Activated T-helper 2 cell treated with anti-CD3 and anti-CD28 coated beads, Interferon-gamma antibody, Interleukin-2, Interleukin-4, amounts not matched to agents 10 μg/mL and 5 μg/mL and 100 μg/mL, durations not matched to agents 14 hours and 24 hours and 36 hours (primary cell): ENCODE measurements around the gene HEXD. TPM values are rescaled to one million over a fixed set of nuclear protein-coding genes. Genes with fewer than 3 reads are reported as not detected.
"Not testable (repeated sequence)": the region's sequence is repeated elsewhere in the genome, so short reads cannot be mapped to it uniquely, and the experiment has no call there.

ENCODE experiments used
- DNase-seq: peaks from one replicate; pipeline ENCODE4 v3.0.0; 2021; ENCODE audit warnings: low spot score
- H3K27ac Mint-ChIP-seq: one replicate; pipeline ENCODE4 v1.8.0; 2021; ENCODE audit warnings: mixed read lengths
- H3K27me3 Mint-ChIP-seq: one replicate; pipeline ENCODE4 v1.8.0; 2021; ENCODE audit warnings: low read depth, mixed read lengths
- H3K36me3 Mint-ChIP-seq: one replicate; pipeline ENCODE4 v1.8.0; 2021; ENCODE audit warnings: low read depth, mixed read lengths
- H3K4me1 Mint-ChIP-seq: one replicate; pipeline ENCODE4 v1.8.0; 2021; ENCODE audit warnings: low read depth, mixed read lengths
- H3K4me3 Mint-ChIP-seq: one replicate; pipeline ENCODE4 v1.8.0; 2021; ENCODE audit warnings: low read depth, mild to moderate bottlenecking, moderate library complexity, mixed read lengths
- H3K9me3 Mint-ChIP-seq: one replicate; pipeline ENCODE4 v1.8.0; 2021; ENCODE audit warnings: mixed read lengths
- intact Hi-C: fragments of 100-400 bp; cut with micrococcal nuclease; formaldehyde crosslinking; loops from one replicate; pipeline ENCODE4 v1.15.1; 2023
- total RNA-seq: library from RNA; stranded (reverse); gene quantifications from 2 replicates; pipeline ENCODE4 v1.2.3, GENCODE V29; 2022

The HEXD gene
- total RNA-seq, 1 donor from 2014 or later: 36.7 TPM

DNA sequence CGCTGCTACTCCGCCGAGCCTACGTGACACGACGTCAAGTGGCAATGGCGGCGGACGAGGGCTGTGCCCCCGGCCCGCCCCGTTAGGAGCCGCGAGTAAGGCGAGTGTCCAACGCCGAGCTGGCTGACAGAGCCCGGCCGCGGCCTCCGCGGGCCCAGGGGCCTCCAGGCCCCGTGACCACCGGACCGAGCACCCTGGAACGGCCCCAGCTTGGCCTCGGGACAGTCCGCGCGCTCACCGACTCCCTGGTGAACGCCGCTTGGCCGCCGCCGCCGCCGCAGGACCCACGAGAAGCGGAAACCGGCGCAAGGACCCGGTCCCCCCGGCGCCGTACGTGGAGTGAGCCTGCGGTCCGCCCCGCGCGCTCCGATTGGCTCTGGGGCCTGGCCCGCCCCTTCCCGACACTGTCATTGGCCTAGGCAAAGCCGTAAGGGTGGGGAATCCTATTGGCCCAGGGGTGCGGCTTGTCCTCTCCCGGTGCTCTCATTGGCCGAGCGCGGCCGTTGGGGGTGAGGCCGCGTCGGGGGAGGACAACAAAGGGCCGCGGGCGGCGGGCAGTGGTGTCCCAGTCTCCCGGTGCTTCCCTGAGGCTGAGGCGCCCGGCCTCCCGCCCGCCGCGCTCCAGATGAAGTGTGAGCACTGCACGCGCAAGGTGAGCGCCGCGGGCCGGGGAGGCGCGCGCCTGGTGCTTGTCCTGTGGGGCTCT, 40.2 kb downstream of the HEXD start, which contains the start of gene NARF:
Gene NARF, plus strand, starts transcription at position 563 of the 706 bp plus-strand sequence. Its CDS starts 63 bp downstream, at position 626.
- H3K9me3 Mint-ChIP-seq: peaks cover 4% of the 10 kb centered on the region
- intact Hi-C loops: loop anchor here (1.0 to 5.0 kb wide), 6 partner anchors 8 to 189 kb away; partner anchors contain the start of genes CYBC1, FOXK2, HEXD and OGFOD3
- H3K36me3 Mint-ChIP-seq: peaks cover 47% of the 10 kb centered on the region

DNA sequence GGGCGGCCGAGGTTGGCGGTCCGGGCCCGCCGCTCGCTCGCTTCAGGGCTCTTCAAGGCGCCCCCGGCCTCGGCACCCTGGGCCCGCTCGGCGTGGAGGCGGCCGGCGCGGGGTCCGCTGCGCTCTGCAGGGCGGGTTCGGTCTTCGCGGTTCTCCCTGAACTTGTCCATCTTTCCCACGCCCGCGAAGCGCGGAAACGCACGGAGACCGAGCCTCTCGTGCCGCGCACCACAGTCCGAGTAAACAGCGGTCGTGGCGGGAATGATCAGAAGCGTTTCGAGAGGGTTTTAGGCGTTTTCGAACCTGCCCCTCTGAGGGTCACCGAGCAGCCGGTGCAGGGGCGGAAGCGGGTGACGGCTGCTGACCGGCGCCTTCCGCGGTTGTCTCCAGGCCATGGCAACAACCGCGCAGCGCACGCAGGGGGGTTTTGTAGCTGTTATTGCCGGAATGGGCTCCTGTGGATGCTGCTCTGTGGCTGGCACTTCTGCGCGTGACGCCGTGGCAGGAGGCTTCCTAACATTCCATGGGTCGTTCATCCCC, 40.8 kb downstream of the HEXD start:
- no peaks in the 10 kb centered on the region for H3K27me3 Mint-ChIP-seq
- peaks cover 4% of the 10 kb centered on the region for H3K9me3 Mint-ChIP-seq
- H3K36me3 Mint-ChIP-seq: peaks cover 53% of the 10 kb centered on the region
- peak overlapping the region; percentile 84 for H3K27ac Mint-ChIP-seq
- H3K4me1 Mint-ChIP-seq: peaks cover 26% of the 10 kb centered on the region
- intact Hi-C loops: loop anchor here (1.0 to 5.0 kb wide), 6 partner anchors 9 to 188 kb away; partner anchors contain the start of genes CYBC1, FOXK2, HEXD and OGFOD3
- peak overlapping the region; percentile 94 for H3K4me3 Mint-ChIP-seq
- no peak for DNase-seq

More for the DNA sequence above, 40.2 kb downstream of the HEXD start, which contains the start of gene NARF:
- H3K27me3 Mint-ChIP-seq: no peaks in the 10 kb centered on the region
- H3K27ac Mint-ChIP-seq: peak within 1 kb of the TSS; percentile 95
- DNase-seq: peak; percentile 97
- H3K4me3 Mint-ChIP-seq: peak within 1 kb of the TSS; percentile 94
- peaks cover 24% of the 10 kb centered on the region for H3K4me1 Mint-ChIP-seq

DNA sequence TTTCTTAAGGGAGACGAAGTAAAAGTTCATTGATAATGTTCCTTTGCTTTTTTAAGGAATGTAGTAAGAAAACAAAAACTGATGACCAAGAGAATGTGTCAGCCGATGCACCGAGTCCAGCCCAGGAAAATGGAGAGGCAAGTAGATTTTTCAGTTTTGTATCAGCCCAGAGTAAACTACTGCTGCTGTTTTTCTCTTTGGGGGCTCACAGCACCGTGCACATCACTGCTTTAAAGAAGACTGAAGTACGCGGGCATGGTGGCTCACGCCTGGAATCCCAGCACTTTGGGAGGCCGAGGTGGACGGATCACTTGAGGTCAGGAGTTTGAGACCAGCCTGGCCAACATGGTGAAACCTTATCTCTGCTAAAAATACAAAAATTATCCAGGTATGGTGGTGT, 41.8 kb downstream of the HEXD start:
- Mint-ChIP-seq H3K4me1 (peaks cover 28% of the 10 kb centered on the region), H3K36me3 (peaks cover 59% of the 10 kb centered on the region), H3K4me3 (peak overlapping the region; percentile 21)
- not testable (repeated sequence) for H3K27ac Mint-ChIP-seq, DNase-seq, H3K9me3 Mint-ChIP-seq, H3K27me3 Mint-ChIP-seq
- intact Hi-C loops: loop anchor here (5.0 kb wide), 2 partner anchors 92 to 187 kb away; partner anchors contain the start of gene WDR45B

DNA sequence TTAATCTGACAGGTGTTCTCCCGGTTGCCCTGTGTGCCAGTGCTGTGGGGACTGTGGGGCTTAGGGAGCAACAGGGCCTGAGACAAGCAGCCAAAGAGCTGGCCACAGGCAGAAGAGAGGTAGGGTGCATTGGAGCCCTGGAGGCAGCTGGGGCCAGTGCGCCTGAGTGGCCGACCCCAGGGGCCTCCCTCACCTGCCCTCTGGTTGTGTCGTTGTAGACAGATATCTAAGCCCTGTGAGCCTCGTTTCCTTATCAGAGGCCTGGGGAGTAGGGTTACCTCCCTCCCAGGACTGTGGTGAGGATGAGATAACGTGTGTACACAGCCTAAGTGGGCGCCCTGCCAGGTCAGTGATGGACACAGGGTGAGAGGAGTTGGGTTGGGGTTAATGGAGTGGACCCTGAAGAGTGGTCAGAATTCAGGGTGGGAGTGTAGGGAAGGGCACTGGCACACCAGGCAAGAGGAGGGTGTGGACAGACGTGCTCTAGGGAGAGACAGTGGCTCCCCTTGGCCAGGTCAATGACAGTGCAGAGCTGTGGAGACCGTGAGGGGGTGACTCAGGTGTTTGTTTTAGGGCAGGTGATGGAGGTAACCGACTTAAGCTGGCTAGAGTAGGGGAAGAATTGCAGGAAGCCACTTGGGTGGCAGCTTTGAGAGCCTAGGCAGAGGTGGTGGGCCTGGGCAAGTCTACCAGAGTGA, 43.8 kb downstream of the HEXD start:
- Mint-ChIP-seq H3K4me3 (no peak overlapping the region), H3K27ac (no peak overlapping the region), H3K4me1 (peaks cover 24% of the 10 kb centered on the region), H3K36me3 (peaks cover 74% of the 10 kb centered on the region), H3K27me3 (no peaks in the 10 kb centered on the region), H3K9me3 (no peaks in the 10 kb centered on the region)
- DNase-seq: no peak
- intact Hi-C loops: no loop called here

DNA sequence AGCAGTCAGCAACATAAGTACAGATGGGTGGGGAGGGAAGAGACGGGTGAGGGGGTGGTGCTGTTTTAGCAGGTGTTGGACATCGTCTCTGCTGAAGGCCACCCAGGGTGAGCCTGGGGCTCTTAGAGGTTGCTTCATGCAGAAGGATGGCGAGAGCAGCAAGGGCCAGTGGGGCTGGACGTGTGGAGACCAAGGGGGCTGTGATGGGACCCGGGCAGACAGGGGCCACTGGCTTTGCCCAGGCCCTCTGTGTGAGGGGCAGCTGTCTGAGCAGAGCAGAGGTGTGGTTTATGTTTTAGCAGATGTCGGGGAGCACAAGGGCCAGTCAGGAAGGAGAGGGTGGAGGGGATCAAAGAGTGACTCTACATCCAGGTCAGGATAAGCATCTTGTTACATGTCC, 45.2 kb downstream of the HEXD start:
- Mint-ChIP-seq H3K36me3 (peaks cover 75% of the 10 kb centered on the region), H3K27me3 (no peaks in the 10 kb centered on the region), H3K4me3 (no peak overlapping the region), H3K9me3 (no peaks in the 10 kb centered on the region), H3K4me1 (peaks cover 14% of the 10 kb centered on the region), H3K27ac (peak overlapping the region; percentile 21)
- intact Hi-C loops: no loop called here
- DNase-seq: no peak

DNA sequence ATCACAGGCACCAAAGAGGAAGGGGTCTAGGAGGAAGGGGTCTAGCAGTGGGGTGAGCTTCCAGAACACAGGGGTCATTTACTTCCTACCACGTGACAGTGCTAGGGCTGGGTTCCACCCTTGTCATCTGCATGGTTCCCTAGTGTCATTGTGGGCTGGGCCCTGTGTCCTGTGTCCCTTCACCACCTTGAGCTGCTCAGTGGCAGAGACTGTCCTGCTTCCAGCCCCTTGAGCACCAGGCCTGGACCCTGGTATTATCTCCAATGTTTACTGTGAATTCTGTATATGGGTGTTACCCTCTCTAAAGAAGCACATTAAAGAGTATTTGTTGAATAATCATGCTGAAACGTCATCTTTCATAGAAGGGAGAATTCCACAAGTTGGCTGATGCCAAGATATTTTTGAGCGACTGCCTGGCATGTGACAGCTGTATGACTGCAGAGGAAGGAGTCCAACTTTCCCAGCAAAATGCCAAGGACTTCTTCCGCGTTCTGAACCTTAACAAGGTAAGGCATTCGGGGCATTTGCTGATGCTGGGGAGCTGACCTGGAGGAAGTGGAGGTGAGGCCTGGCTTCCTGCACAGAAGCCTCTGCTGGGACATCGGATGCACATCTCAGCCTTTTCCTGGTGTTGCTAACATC, 45.9 kb downstream of the HEXD start:
- H3K27me3 Mint-ChIP-seq: no peaks in the 10 kb centered on the region
- H3K36me3 Mint-ChIP-seq: peaks cover 82% of the 10 kb centered on the region
- no peak overlapping the region for H3K4me3 Mint-ChIP-seq
- H3K27ac Mint-ChIP-seq: no peak overlapping the region
- DNase-seq: no peak
- H3K9me3 Mint-ChIP-seq: no peaks in the 10 kb centered on the region
- H3K4me1 Mint-ChIP-seq: peaks cover 18% of the 10 kb centered on the region
- intact Hi-C loops: no loop called here

DNA sequence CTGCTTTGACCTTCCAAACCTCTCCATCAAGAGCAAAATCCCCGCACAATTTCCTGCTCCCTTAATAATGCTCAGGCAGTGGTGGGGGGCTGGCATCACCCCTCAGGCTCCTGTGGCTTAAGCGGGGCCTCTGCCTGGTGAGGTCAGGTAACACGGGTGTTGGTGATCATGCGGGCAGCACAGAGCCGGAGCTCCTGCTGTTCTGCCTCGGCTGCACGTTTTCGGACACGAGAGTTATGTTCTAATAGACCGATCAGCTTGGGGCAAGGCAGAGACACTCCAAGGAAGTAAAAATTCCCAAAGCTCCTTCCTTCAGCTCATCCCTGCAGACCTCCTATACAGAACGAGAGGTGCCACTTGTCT, 46.4 kb downstream of the HEXD start:
- intact Hi-C loops: no loop called here
- peaks cover 17% of the 10 kb centered on the region for H3K4me1 Mint-ChIP-seq
- H3K27me3 Mint-ChIP-seq: no peaks in the 10 kb centered on the region
- no peak overlapping the region for H3K27ac Mint-ChIP-seq
- no peaks in the 10 kb centered on the region for H3K9me3 Mint-ChIP-seq
- no peak overlapping the region for H3K4me3 Mint-ChIP-seq
- DNase-seq: no peak
- peaks cover 82% of the 10 kb centered on the region for H3K36me3 Mint-ChIP-seq

DNA sequence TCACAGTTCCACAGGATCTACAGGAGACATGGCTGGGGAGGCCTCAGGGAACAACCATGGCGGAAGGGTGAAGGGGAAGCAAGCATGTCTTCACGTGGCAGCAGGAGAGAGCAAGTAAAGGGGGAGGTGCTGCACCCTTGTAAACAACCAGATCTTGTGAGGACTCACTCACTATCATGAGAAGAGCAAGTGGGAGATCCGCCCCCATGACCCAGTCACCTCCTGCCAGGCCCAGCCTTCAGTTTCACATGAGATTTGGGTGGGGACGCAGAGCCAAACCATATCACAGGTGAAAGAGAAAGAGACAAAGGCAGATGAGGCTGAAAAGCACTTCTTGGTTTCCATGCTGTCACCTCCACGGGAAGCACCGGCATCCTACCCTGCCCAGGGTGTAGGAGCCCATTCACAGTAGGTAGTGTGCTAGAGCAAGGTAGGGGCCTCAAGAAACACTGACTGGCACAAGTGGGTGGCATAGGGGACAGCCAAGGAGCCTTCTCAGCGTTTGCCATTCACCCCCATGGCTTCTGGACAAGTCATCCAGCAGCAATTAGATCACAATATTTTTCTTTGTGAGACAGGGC, 47.0 kb downstream of the HEXD start:
- DNase-seq: peak; percentile 26
- Mint-ChIP-seq H3K27me3 (no peaks in the 10 kb centered on the region), H3K36me3 (peaks cover 83% of the 10 kb centered on the region), H3K27ac (peak overlapping the region; percentile 5), H3K9me3 (no peaks in the 10 kb centered on the region), H3K4me1 (peaks cover 14% of the 10 kb centered on the region), H3K4me3 (no peak overlapping the region)
- intact Hi-C loops: no loop called here

DNA sequence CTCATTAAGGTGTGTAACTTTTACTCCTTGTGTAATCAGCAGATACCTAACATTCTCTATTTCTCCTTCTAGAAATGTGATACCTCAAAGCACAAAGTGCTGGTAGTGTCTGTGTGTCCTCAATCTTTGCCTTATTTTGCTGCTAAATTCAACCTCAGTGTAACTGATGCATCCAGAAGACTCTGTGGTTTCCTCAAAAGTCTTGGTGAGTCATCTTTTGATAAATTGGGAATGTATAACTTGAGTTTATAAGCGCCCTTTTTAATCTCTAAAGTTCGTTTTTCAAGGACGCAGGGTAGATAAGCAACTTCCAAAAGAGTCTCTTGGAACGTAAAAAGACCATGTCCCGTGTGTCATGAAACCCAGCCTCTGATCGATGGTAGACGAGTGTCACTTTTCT, 50.5 kb downstream of the HEXD start:
- Mint-ChIP-seq H3K4me1 (peaks cover 7% of the 10 kb centered on the region), H3K9me3 (no peaks in the 10 kb centered on the region), H3K27me3 (no peaks in the 10 kb centered on the region), H3K36me3 (peaks cover 67% of the 10 kb centered on the region), H3K4me3 (no peak overlapping the region), H3K27ac (no peak overlapping the region)
- intact Hi-C loops: no loop called here
- DNase-seq: no peak

DNA sequence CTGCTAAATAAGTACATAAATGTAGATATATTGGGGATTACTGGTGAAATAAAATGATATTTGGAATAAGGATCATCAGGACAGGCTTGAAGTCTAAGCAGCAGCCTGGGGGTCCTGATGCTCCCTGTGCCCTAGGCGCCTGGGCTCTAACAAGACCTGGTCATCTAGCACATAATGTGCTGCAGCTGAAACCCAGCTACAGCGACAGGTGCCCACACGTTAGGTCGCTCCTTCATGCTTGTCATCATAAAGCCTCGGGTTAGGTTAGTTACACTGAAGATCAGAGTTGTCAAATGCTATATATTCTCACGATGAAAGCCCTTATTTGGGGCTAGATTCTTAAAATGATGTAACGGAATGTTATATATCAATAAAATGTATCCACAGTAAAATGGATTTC, 51.9 kb downstream of the HEXD start:
- no peaks in the 10 kb centered on the region for H3K27me3 Mint-ChIP-seq
- DNase-seq: no peak

DNA sequence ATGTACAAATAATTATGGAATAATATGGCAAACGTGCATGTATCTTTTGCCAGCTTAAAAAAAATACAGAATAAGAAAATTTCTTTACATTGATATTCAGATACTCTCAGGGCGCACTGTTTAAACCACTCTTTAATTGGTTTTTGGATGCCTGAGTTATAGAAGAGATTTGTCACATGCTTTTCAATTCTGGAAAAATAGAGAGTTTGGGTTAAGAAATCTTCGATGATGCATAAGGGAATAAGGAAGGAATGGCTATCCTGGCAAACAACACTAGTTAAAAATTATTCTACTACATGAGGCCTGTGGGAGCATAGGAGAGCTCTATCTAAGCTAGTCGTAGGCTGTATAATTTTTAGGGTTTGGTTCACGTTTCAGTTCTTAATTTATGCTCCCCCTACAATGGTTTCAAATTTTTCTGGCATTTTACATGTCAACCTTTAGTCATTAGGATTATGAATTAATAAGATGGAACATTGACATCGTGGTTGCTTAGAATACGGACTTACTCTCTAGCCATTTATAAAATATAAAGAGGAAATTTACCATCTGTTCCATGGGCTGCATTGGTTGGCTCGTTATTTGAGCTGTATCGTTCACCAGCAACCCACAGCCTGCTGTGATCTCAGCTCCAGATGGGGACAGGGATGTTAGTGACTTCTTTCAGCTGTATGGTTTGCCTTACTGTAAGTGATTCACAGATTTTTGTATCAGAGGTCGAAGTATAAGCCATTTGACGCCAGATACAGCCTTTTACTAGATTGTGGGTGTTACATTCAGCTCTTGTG, 56.3 kb downstream of the HEXD start:
- Mint-ChIP-seq H3K4me1 (peaks cover 11% of the 10 kb centered on the region), H3K4me3 (no peak overlapping the region), H3K27ac (no peak overlapping the region), H3K9me3 (no peaks in the 10 kb centered on the region), H3K27me3 (no peaks in the 10 kb centered on the region), H3K36me3 (peaks cover 54% of the 10 kb centered on the region)
- no peak for DNase-seq
- intact Hi-C loops: no loop called here

More for the DNA sequence above, 51.9 kb downstream of the HEXD start:
- intact Hi-C loops: no loop called here
- Mint-ChIP-seq H3K36me3 (peaks cover 65% of the 10 kb centered on the region), H3K9me3 (no peaks in the 10 kb centered on the region), H3K4me3 (no peak overlapping the region), H3K27ac (no peak overlapping the region), H3K4me1 (peaks cover 5% of the 10 kb centered on the region)

DNA sequence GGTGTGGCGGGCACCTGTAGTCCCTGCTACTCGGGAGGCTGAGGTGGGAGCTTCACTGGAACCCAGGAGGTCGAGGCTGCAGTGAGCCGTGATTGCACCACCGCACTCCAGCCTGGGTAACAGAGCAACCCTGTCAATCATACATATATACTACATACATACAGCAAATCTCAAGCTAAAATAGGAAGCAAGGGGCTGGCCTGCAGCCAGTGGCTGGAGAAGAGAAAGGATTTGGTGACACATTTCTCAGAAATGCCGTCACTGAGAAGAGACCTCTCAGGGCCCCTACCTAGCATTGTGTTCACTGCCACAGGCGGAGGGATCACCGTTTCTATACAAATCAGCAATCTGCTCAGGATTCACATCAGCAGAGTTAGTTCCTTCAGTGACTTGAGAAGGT, 57.3 kb downstream of the HEXD start:
- Mint-ChIP-seq H3K27ac (no peak overlapping the region), H3K36me3 (peaks cover 57% of the 10 kb centered on the region), H3K27me3 (no peaks in the 10 kb centered on the region), H3K4me1 (peaks cover 11% of the 10 kb centered on the region), H3K4me3 (no peak overlapping the region), H3K9me3 (no peaks in the 10 kb centered on the region)
- DNase-seq: no peak
- intact Hi-C loops: no loop called here
